ENCODE measurements around the gene RPS19. TPM values are rescaled to one million over a fixed set of nuclear protein-coding genes. Genes with fewer than 3 reads are reported as not detected.

The RPS19 gene
- total RNA-seq, 2 donors from 2014 or later, result 454 to 832 TPM

- 86 to 94% methylated on average over 11 to 18 of the region's 19 CpGs for WGBS, 2 donors
- no peaks in the 10 kb centered on the region for H3K9me3 ChIP-seq
- H3K27me3 ChIP-seq, result no peaks in the 10 kb centered on the region
- H3K4me1 ChIP-seq, result peaks cover 12% of the 10 kb centered on the region
- H3K4me3 ChIP-seq, result no peak overlapping the region
- ATAC-seq (no peak), DNase-seq (no peak)
- H3K36me3 ChIP-seq (replicated peaks in 1 of 2; ENCODE audit: insufficient read depth in 1 of 2, low read depth in 2 of 2), result peaks cover 5 to 49% of the 10 kb centered on the region in 2 donors
- TF ChIP-seq CTCF (IDR thresholded peaks at IDR 0.05) (no peak), POLR2A (IDR thresholded peaks at IDR 0.05) (no peak)
- no peak overlapping the region for H3K27ac ChIP-seq
- intact Hi-C loops (cut with DNase I), result no loop called here
Measured at GRCh38 chr19:41903193-41903953, 43.3 kb downstream of the RPS19 start.

- 37 to 62% methylated on average over 6 to 30 of the region's 30 CpGs for WGBS, 2 donors
- Histone ChIP-seq H3K27me3 (no peaks in the 10 kb centered on the region), H3K4me3 (no peak overlapping the region), H3K4me1 (peaks cover 12% of the 10 kb centered on the region), H3K9me3 (no peaks in the 10 kb centered on the region), H3K36me3 (replicated peaks in 1 of 2; ENCODE audit: insufficient read depth in 1 of 2, low read depth in 2 of 2) (peaks cover 0 to 43% of the 10 kb centered on the region in 2 donors), H3K27ac (no peak overlapping the region)
- TF ChIP-seq CTCF (IDR thresholded peaks at IDR 0.05) (no peak), POLR2A (IDR thresholded peaks at IDR 0.05) (no peak)
- intact Hi-C loops (cut with DNase I), result no loop called here
- peak; percentile 78 for ATAC-seq
- DNase-seq, result peak; percentile 54 to 84 (median 82)
Measured at GRCh38 chr19:41904118-41904870, 44.2 kb downstream of the RPS19 start.

GRCh38 chr19:41905273-41906002 lies 45.4 kb downstream of the RPS19 start:
- peaks cover 12% of the 10 kb centered on the region for H3K4me1 ChIP-seq
- H3K9me3 ChIP-seq, result no peaks in the 10 kb centered on the region
- no peak overlapping the region for H3K27ac ChIP-seq
- no peak for TF ChIP-seq CTCF (IDR thresholded peaks at IDR 0.05)
- H3K27me3 ChIP-seq, result no peaks in the 10 kb centered on the region
- ATAC-seq (no peak), DNase-seq (no peak)
- 87 to 89% methylated on average over 22 of the region's 24 CpGs for WGBS, 2 donors
- H3K36me3 ChIP-seq (replicated peaks in 1 of 2; ENCODE audit: insufficient read depth in 1 of 2, low read depth in 2 of 2), result peaks cover 0 to 38% of the 10 kb centered on the region in 2 donors
- H3K4me3 ChIP-seq, result no peak overlapping the region
- intact Hi-C loops (cut with DNase I), result no loop called here

- Histone ChIP-seq H3K4me3 (no peak overlapping the region), H3K27ac (no peak overlapping the region), H3K36me3 (replicated peaks in 1 of 2; ENCODE audit: insufficient read depth in 1 of 2, low read depth in 2 of 2) (peaks cover 0 to 36% of the 10 kb centered on the region in 2 donors), H3K27me3 (no peaks in the 10 kb centered on the region), H3K9me3 (no peaks in the 10 kb centered on the region), H3K4me1 (peaks cover 12% of the 10 kb centered on the region)
- DNase-seq (no peak), ATAC-seq (no peak)
- WGBS, 2 donors, result 80 to 81% methylated on average over 8 to 9 of the region's 9 CpGs
- TF ChIP-seq CTCF (IDR thresholded peaks at IDR 0.05) (no peak), POLR2A (IDR thresholded peaks at IDR 0.05) (no peak)
- intact Hi-C loops (cut with DNase I), result no loop called here
Measured at GRCh38 chr19:41906271-41906670, 46.2 kb downstream of the RPS19 start.
